ENCODE measurements around the gene ARSD. TPM values are rescaled to one million over a fixed set of nuclear protein-coding genes. Genes with fewer than 3 reads are reported as not detected.

ARSD gene
- total RNA-seq, 2 donors from 2014 or later: 52.1 to 69.5 TPM

- Histone ChIP-seq H3K27ac (no peak overlapping the region), H3K4me1 (replicated peaks) (no peaks in the 10 kb centered on the region), H3K36me3 (no peaks in the 10 kb centered on the region), H3K27me3 (replicated peaks; ENCODE audit: insufficient read depth) (no peaks in the 10 kb centered on the region), H3K4me3 (no peak overlapping the region), H3K9me3 (no peaks in the 10 kb centered on the region)
- 71% methylated on average over 9 of the region's 9 CpGs for WGBS
- TF ChIP-seq POLR2A (IDR thresholded peaks at IDR 0.05) (no peak), CTCF (IDR thresholded peaks at IDR 0.05) (no peak), POLR2AphosphoS5 (IDR thresholded peaks at IDR 0.05) (no peak)
- DNase-seq (ENCODE audit: low spot score): no peak
- intact Hi-C loops (cut with DNase I): no loop called here
These were observed 66.7 kb downstream of the ARSD start for GRCh38 chrX:2862404-2862803.

GRCh38 chrX:2859197-2859797 lies 69.8 kb downstream of the ARSD start:
- Histone ChIP-seq H3K4me3 (no peak overlapping the region), H3K27me3 (replicated peaks; ENCODE audit: insufficient read depth) (no peaks in the 10 kb centered on the region), H3K4me1 (replicated peaks) (no peaks in the 10 kb centered on the region), H3K27ac (no peak overlapping the region), H3K36me3 (no peaks in the 10 kb centered on the region), H3K9me3 (no peaks in the 10 kb centered on the region)
- TF ChIP-seq POLR2AphosphoS5 (IDR thresholded peaks at IDR 0.05) (no peak), POLR2A (IDR thresholded peaks at IDR 0.05) (no peak), CTCF (IDR thresholded peaks at IDR 0.05) (no peak)
- intact Hi-C loops (cut with DNase I): no loop called here
- 94% methylated on average over 1 of the region's 1 CpG for WGBS
- no peak for DNase-seq (ENCODE audit: low spot score)

GRCh38 chrX:2857566-2857965 lies 71.6 kb downstream of the ARSD start:
- no peak overlapping the region for H3K4me3 ChIP-seq
- H3K9me3 ChIP-seq: no peaks in the 10 kb centered on the region
- no peaks in the 10 kb centered on the region for H3K36me3 ChIP-seq
- WGBS: 83% methylated on average over 3 of the region's 3 CpGs
- no peak for DNase-seq (ENCODE audit: low spot score)
- H3K27me3 ChIP-seq (replicated peaks; ENCODE audit: insufficient read depth): no peaks in the 10 kb centered on the region
- H3K4me1 ChIP-seq (replicated peaks): no peaks in the 10 kb centered on the region
- H3K27ac ChIP-seq: no peak overlapping the region
- TF ChIP-seq CTCF (IDR thresholded peaks at IDR 0.05) (no peak), POLR2AphosphoS5 (IDR thresholded peaks at IDR 0.05) (no peak), POLR2A (IDR thresholded peaks at IDR 0.05) (no peak)
- intact Hi-C loops (cut with DNase I): no loop called here

- Histone ChIP-seq H3K27ac (no peak overlapping the region), H3K9me3 (no peaks in the 10 kb centered on the region), H3K27me3 (replicated peaks; ENCODE audit: insufficient read depth) (no peaks in the 10 kb centered on the region), H3K4me1 (replicated peaks) (no peaks in the 10 kb centered on the region), H3K4me3 (no peak overlapping the region), H3K36me3 (no peaks in the 10 kb centered on the region)
- WGBS: 100% methylated on average over 2 of the region's 2 CpGs
- TF ChIP-seq POLR2A (IDR thresholded peaks at IDR 0.05) (no peak), POLR2AphosphoS5 (IDR thresholded peaks at IDR 0.05) (no peak), CTCF (IDR thresholded peaks at IDR 0.05) (no peak)
- no peak for DNase-seq (ENCODE audit: low spot score)
- intact Hi-C loops (cut with DNase I): no loop called here
These were observed 73.4 kb downstream of the ARSD start for GRCh38 chrX:2855761-2856160.

- no peak for DNase-seq (ENCODE audit: low spot score)
- no peak overlapping the region for H3K4me3 ChIP-seq
- 98% methylated on average over 18 of the region's 21 CpGs for WGBS
- H3K36me3 ChIP-seq: no peaks in the 10 kb centered on the region
- no peaks in the 10 kb centered on the region for H3K4me1 ChIP-seq (replicated peaks)
- intact Hi-C loops (cut with DNase I): no loop called here
- no peak overlapping the region for H3K27ac ChIP-seq
- no peaks in the 10 kb centered on the region for H3K27me3 ChIP-seq (replicated peaks; ENCODE audit: insufficient read depth)
- no peaks in the 10 kb centered on the region for H3K9me3 ChIP-seq
- TF ChIP-seq POLR2A (IDR thresholded peaks at IDR 0.05) (no peak), CTCF (IDR thresholded peaks at IDR 0.05) (no peak), POLR2AphosphoS5 (IDR thresholded peaks at IDR 0.05) (no peak)
These were observed 74.2 kb downstream of the ARSD start for GRCh38 chrX:2854918-2855317.

All from prostate gland (tissue), 2 donors.